CD4-positive, alpha-beta T cell (primary cell): ENCODE measurements around the gene TUBA8. TPM values are rescaled to one million over a fixed set of nuclear protein-coding genes. Genes with fewer than 3 reads are reported as not detected.

Experiments used
- ATAC-seq: fragments of 200-7000 bp; cut with Tn5 transposase; one replicate; pipeline ENCODE4 v1.10.0; 2022; ENCODE audit warnings: mild to moderate bottlenecking; ENCODE audit not compliant: poor library complexity
- CTCF ChIA-PET: fragments of 350-600 bp; sonication (Branson Sonifier 250); formaldehyde crosslinking; loops from one replicate; lab custom pipeline; 2021; ENCODE audit warnings: antibody characterized with exemption, inconsistent platforms; lab: Charles Lee
- POLR2A ChIA-PET: fragments of 350-600 bp; sonication (Branson Sonifier 250); formaldehyde crosslinking; loops from one replicate; lab custom pipeline; 2021; ENCODE audit warnings: antibody characterized with exemption, inconsistent platforms; lab: Charles Lee
- DNase-seq, 14 experiments: peaks; one replicate each; pipeline ENCODE4 v3.0.0-alpha.2; 2013 to 2020; ENCODE audit warnings: mixed read lengths in 2 of 14
- H3K27ac ChIP-seq, 2 donors: one replicate each; pipeline versions ENCODE4 v1.5.1 to v1.7.0; 2013; ENCODE audit warnings: low read length in 2 of 2, low read depth in 1 of 2, mild to moderate bottlenecking in 1 of 2
- H3K27me3 ChIP-seq, 2 experiments: 1 replicate in 1 of 2; 2 replicates in 1 of 2; pipeline versions ENCODE4 v1.6.1 to v1.7.0; 2013; ENCODE audit warnings: low read length in 2 of 2, control low read depth in 1 of 2, mild to moderate bottlenecking in 1 of 2, moderate library complexity in 1 of 2; ENCODE audit not compliant: insufficient read depth in 2 of 2, control insufficient read depth in 1 of 2
- H3K36me3 ChIP-seq: one replicate; pipeline ENCODE4 v1.6.1; 2013; ENCODE audit warnings: low read length, control low read depth; ENCODE audit not compliant: insufficient read depth
- H3K4me1 ChIP-seq: one replicate; pipeline ENCODE4 v1.6.1; 2013; ENCODE audit warnings: low read length, control low read depth; ENCODE audit not compliant: insufficient read depth
- H3K4me3 ChIP-seq: one replicate; pipeline ENCODE4 v1.5.1; 2013; ENCODE audit warnings: mild to moderate bottlenecking, low read length, moderate library complexity
- H3K9me3 ChIP-seq, 2 experiments: 1 replicate in 1 of 2; 2 replicates in 1 of 2; pipeline versions ENCODE4 v1.6.1 to v1.7.0; 2013; ENCODE audit warnings: low read length in 2 of 2, mild to moderate bottlenecking in 2 of 2, control low read depth in 1 of 2, moderate library complexity in 1 of 2; ENCODE audit not compliant: control insufficient read depth in 1 of 2, insufficient read depth in 1 of 2
- H3K27ac Mint-ChIP-seq: one replicate; pipeline ENCODE4 v1.8.0; 2020; ENCODE audit warnings: mixed read lengths
- H3K27me3 Mint-ChIP-seq: one replicate; pipeline ENCODE4 v1.8.0; 2021; ENCODE audit warnings: mixed read lengths
- H3K36me3 Mint-ChIP-seq: one replicate; pipeline ENCODE4 v1.8.0; 2021; ENCODE audit warnings: low read depth, mixed read lengths
- H3K4me1 Mint-ChIP-seq: one replicate; pipeline ENCODE4 v1.8.0; 2021; ENCODE audit warnings: low read depth, mixed read lengths
- H3K4me3 Mint-ChIP-seq: one replicate; pipeline ENCODE4 v1.8.0; 2020; ENCODE audit warnings: mild to moderate bottlenecking, mixed read lengths
- H3K9me3 Mint-ChIP-seq: one replicate; pipeline ENCODE4 v1.8.0; 2020; ENCODE audit warnings: mixed read lengths
- intact Hi-C, 2 experiments: fragments of 100-400 bp; cut with DNase I in 1 of 2; cut with micrococcal nuclease in 1 of 2; formaldehyde crosslinking; loops; one replicate each; pipeline versions ENCODE4 v1.15.1 to v1.9.0; 2023 to 2025; cut with DNase I, micrococcal nuclease
- total RNA-seq, 174 experiments: library from RNA in 2 of 174; stranded (reverse) in 2 of 174; gene quantifications; one replicate each; pipeline ENCODE4 v1.2.3 and lab custom pipeline; 2021 to 2026
- TF ChIP-seq, protein P1 (sequence below): fragments of 200-600 bp; IDR thresholded peaks from one replicate; pipeline ENCODE4 v1.8.0; 2022; ENCODE audit warnings: antibody characterized with exemption, mild to moderate bottlenecking

TUBA8 gene
- total RNA-seq, 2 experiments from 2014 or later, result 0.47 to 1.1 TPM

DNA sequence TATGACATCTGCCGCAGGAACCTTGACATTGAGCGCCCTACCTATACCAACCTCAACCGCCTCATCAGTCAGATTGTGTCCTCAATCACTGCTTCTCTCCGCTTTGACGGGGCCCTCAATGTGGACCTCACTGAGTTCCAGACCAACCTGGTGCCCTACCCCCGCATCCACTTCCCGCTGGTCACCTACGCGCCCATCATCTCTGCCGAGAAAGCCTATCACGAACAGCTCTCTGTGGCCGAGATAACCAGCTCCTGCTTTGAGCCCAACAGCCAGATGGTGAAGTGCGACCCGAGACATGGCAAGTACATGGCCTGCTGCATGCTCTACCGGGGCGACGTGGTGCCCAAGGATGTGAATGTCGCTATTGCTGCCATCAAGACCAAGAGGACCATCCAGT is 16.0 kb downstream of the TUBA8 start:
- no peaks in the 10 kb centered on the region for H3K4me1 ChIP-seq
- H3K36me3 ChIP-seq, result peaks cover 3% of the 10 kb centered on the region
- no peaks in the 10 kb centered on the region for H3K9me3 ChIP-seq
- H3K27ac ChIP-seq, result no peak overlapping the region
- H3K27me3 ChIP-seq, result no peaks in the 10 kb centered on the region
- H3K4me3 Mint-ChIP-seq, result no peak overlapping the region
- H3K4me3 ChIP-seq, result no peak overlapping the region
- ATAC-seq (no peak), DNase-seq (no peak)
- CTCF ChIA-PET, result no interaction called here
- H3K36me3 Mint-ChIP-seq, result peaks cover 9% of the 10 kb centered on the region
- H3K27ac Mint-ChIP-seq, result no peak overlapping the region
- POLR2A ChIA-PET, result no interaction called here
- intact Hi-C loops, result no loop called here
- no peaks in the 10 kb centered on the region for H3K4me1 Mint-ChIP-seq
- no peaks in the 10 kb centered on the region for H3K27me3 Mint-ChIP-seq
- no peaks in the 10 kb centered on the region for H3K9me3 Mint-ChIP-seq
- TF ChIP-seq, protein P1, sequence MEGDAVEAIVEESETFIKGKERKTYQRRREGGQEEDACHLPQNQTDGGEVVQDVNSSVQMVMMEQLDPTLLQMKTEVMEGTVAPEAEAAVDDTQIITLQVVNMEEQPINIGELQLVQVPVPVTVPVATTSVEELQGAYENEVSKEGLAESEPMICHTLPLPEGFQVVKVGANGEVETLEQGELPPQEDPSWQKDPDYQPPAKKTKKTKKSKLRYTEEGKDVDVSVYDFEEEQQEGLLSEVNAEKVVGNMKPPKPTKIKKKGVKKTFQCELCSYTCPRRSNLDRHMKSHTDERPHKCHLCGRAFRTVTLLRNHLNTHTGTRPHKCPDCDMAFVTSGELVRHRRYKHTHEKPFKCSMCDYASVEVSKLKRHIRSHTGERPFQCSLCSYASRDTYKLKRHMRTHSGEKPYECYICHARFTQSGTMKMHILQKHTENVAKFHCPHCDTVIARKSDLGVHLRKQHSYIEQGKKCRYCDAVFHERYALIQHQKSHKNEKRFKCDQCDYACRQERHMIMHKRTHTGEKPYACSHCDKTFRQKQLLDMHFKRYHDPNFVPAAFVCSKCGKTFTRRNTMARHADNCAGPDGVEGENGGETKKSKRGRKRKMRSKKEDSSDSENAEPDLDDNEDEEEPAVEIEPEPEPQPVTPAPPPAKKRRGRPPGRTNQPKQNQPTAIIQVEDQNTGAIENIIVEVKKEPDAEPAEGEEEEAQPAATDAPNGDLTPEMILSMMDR, result no peak

DNA sequence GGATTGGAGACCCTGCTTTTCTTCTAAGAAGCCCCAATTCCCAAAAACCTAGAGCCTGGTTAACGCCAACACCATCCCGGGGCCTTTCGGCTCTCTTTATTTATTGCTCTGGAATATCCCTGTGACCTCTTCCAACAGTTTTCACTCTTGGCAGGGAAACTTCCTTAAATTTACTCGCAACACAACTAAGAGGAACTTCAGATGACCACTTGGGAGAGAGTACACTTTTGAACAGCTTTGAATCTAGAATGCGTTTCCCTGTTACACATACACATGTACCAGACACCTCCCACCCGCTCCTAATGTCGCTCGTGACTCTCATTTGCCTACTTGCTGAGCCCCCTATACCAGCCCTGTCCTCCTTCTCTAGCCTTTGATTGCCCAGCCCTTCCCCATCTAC is 19.4 kb downstream of the TUBA8 start:
- Mint-ChIP-seq H3K36me3 (peaks cover 11% of the 10 kb centered on the region), H3K4me1 (no peaks in the 10 kb centered on the region), H3K9me3 (no peaks in the 10 kb centered on the region), H3K4me3 (no peak overlapping the region), H3K27me3 (no peaks in the 10 kb centered on the region), H3K27ac (no peak overlapping the region)
- ChIA-PET POLR2A (no interaction called here), CTCF (no interaction called here)
- intact Hi-C loops, result no loop called here
- no peak for DNase-seq
- Histone ChIP-seq H3K4me3 (no peak overlapping the region), H3K4me1 (no peaks in the 10 kb centered on the region), H3K27me3 (no peaks in the 10 kb centered on the region), H3K9me3 (no peaks in the 10 kb centered on the region), H3K36me3 (peaks cover 3% of the 10 kb centered on the region), H3K27ac (no peak overlapping the region)
- no peak for ATAC-seq
- TF ChIP-seq, protein P1, result no peak

DNA sequence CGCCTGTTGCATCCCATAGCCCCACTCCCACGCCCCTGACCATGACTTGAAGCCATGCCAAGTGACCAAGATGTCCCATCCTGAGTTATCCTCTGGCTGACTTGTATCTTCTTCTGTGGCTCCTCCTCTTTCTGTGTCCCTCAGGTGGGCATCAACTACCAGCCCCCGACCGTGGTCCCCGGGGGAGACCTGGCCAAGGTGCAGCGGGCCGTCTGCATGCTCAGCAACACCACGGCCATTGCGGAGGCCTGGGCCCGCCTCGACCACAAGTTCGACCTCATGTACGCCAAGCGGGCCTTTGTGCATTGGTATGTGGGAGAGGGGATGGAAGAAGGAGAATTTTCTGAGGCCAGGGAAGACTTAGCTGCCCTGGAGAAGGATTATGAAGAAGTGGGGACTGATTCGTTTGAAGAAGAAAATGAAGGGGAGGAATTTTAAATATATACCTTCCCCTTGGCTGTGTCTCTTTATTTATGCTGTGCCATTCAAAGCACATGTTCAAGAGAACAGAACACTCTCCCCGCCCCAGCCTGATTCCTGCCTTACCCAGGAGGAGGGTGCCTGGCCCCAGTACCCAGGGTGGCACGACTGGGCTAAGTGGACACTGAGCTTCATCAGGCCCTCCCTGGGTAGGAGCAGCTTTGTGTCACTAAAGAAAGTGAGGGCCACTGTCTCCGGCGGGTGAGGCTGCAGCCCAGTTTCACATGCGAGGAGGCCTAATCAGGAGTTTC is 20.3 kb downstream of the TUBA8 start:
- ChIA-PET POLR2A (no interaction called here), CTCF (no interaction called here)
- DNase-seq (no peak), ATAC-seq (no peak)
- TF ChIP-seq, protein P1, result no peak
- Histone ChIP-seq H3K4me1 (no peaks in the 10 kb centered on the region), H3K27me3 (no peaks in the 10 kb centered on the region), H3K27ac (no peak overlapping the region), H3K36me3 (peaks cover 3% of the 10 kb centered on the region), H3K9me3 (no peaks in the 10 kb centered on the region), H3K4me3 (no peak overlapping the region)
- Mint-ChIP-seq H3K9me3 (no peaks in the 10 kb centered on the region), H3K36me3 (peaks cover 11% of the 10 kb centered on the region), H3K4me3 (no peak overlapping the region), H3K4me1 (no peaks in the 10 kb centered on the region), H3K27me3 (no peaks in the 10 kb centered on the region), H3K27ac (no peak overlapping the region)
- intact Hi-C loops, result no loop called here
